GDM1 (cell line): ENCODE data around the gene IDI1.
"Not testable (repeated sequence)": the region's sequence is repeated elsewhere in the genome, so short reads cannot be mapped to it uniquely, and the experiment has no call there.

ENCODE experiments used
- DNase-seq: peaks from one replicate; lab custom pipeline; 2025; lab: John Stamatoyannopoulos, UW

The IDI1 gene

DNA sequence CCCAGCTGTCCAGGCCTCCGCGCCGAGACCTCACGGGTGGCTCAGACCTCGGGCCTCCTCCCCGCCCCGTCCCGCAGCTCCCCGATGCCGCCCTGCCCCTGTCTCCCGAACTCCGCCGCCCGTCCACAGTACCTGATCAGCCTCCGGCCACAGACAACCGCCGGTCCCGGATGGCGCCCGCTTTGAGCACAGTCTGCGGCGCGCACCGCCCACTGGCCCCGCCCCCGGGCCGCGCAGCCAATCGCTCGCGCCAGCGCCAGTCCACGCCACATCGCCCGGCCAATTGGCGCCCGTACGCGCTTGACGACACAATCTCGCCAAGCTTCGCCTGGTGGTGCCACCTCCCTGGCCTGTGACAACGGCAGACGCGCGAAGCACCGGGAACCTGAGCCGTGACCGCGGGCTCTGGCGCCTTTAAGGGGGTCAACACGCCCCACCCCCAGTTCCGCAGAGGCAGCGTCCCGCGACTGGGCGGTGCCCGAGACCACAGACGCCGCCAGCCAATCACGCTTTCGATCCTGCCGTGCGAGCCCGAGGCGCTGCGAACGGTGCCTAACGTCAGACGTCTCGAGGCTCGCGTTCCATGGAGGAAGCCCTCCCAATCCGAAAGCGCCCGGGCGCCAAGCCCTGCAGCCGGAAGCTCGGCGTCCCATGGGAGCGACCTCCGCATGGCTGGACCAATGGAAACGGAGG lies at the start of gene IDI1:
TSS of gene IDI1 (minus strand) at position 388 of the 693 bp plus-strand sequence. CDS start at position 272, 116 bp downstream.
- peak; percentile 100 for DNase-seq

- no peak for DNase-seq
Measured at GRCh38 chr10:1097436-1097835, 48.5 kb upstream of the IDI1 start.

GRCh38 chr10:1096287-1096889 lies 47.5 kb upstream of the IDI1 start:
- DNase-seq, result no peak

DNA sequence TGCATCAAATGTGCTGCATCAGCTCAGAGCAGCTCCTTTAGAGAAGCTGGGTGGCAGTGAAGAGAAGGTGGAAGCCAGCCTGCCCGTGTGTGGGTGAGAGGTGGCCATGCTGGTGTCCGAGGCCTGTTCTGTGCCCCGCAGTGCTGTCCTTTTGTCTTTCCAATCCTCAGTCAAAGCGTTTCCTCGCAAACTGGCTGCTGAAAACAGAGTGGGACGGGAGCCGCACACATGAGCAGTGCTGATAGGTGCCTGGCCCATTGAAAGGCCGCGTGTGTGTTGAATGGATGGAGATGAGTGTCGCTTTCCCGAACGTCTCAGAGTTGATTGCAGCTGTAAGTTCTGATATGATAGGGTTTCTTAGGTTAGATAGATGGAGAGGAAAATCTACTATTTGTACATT lies 46.6 kb upstream of the IDI1 start:
- no peak for DNase-seq

GRCh38 chr10:1094112-1095057 lies 45.5 kb upstream of the IDI1 start:
- DNase-seq, result no peak

- DNase-seq, result no peak
Measured at GRCh38 chr10:1093696-1094095, 44.8 kb upstream of the IDI1 start.

- no peak for DNase-seq
Measured at GRCh38 chr10:1090696-1091095, 41.8 kb upstream of the IDI1 start.

GRCh38 chr10:1089017-1089689 lies 40.2 kb upstream of the IDI1 start:
- no peak for DNase-seq

GRCh38 chr10:1086787-1087186 lies 37.9 kb upstream of the IDI1 start:
- DNase-seq, result no peak

- DNase-seq, result no peak
Measured at GRCh38 chr10:1085258-1085657, 36.3 kb upstream of the IDI1 start.

DNA sequence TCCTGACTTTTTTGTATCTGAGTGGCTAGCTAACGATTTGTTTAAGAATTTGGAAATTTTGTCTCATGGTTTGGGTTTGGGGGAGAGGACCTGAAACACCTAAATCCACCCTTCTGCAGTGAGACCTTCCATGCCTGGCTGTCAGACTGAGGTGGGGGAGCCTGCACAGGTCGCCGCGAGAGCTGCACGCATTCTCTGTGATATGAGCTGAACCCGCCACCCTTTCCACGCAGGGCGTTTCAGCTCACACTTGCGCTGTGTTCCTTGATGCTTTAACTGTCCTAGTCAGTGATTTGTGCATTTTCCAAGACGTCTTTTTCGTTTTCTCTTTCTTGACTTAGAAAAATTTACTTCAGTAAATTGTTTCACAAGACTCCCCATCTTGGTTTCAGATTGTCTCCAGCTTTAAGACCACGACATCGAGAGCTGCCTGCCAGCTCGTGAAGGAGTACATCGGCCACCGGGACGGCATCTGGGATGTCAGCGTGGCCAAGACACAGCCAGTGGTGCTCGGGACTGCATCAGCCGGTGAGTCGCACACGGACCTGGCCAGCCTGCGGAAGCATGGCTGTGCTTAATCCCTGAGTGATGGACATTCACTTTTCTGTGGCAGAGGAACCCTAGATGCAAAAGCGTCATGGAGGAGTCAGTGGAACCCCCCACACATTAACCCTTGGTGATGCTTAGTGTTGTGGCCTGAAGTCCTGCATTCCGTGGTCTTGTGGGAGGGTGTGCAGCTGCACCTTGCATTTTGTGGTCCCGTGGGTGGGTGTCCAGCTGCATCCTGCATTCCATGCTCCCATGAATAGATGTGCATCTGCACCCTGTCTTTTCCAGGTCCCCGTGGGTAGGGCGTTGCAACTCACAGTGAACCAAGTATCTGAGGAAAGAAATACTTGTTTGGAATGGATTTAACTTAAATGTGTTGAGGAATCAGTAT lies 35.4 kb upstream of the IDI1 start:
- DNase-seq, result no peak

GRCh38 chr10:1083581-1083980 lies 34.7 kb upstream of the IDI1 start:
- DNase-seq, result no peak

DNA sequence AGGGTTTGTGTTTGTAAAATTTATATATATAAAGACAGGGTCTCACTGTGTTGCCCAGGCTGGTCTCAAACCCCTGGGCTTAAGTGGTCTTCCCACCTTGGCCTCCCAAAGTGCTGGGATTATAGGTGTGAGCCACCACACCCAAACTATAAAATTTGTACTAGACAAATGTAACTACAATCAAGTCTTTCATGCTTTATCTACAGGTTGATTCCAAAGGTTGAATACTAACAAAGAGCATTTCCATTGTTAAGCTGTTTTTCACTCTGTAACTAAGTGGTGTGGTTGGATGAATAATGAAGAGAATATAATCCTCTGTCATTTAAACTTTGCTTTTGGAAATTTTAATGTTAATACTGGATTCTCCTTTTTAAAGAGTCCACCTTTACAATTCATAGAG lies 29.7 kb upstream of the IDI1 start:
- DNase-seq, result no peak

DNA sequence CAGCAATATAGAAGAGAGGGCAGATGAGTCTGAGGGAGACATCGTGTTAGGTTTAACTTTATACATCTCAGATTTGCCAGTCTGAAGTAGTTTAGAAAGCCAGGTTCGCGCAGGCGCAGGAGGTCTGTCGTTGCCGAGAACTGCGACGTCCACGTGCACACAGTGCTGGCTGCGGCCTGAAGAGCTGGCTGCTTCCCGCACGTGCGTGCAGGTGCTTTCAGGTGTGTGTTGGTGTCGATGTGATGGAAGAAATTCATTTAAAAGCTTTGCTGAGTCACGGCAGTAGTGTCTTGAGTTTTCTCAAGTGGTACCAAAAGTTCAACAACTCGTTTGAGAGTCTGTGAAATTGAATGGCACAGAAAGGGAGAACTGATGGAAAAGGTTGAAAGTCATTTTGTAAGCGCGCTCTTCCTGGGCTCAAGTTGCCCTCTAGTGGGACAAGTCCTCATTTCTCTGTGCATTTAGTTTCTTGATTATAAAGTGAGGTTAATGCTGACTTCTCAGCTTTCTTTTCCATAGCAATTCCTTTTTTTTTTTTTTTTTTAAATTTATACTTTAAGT lies 25.9 kb upstream of the IDI1 start:
- DNase-seq, result no peak

- no peak for DNase-seq
Measured at GRCh38 chr10:1074052-1074747, 25.3 kb upstream of the IDI1 start.

DNA sequence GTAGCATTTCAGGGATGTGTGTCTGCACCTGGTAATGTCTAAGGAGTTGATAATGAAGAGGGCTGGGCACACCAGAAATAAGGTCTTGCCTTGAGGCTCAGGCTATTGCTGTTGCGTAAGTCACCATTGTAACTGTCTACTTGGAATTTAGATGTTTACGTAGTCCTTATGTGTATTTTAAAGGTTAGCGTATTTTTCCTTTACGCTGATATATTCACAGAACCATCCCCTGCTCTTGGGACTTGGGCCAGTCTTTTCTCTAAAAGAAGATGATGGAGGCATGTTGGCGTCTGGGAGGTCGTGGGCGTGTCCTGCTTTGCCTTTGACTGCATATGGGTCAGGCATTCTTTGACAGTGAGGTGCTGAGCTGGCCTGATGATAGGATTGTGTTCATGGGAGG lies 22.0 kb upstream of the IDI1 start:
- no peak for DNase-seq

DNA sequence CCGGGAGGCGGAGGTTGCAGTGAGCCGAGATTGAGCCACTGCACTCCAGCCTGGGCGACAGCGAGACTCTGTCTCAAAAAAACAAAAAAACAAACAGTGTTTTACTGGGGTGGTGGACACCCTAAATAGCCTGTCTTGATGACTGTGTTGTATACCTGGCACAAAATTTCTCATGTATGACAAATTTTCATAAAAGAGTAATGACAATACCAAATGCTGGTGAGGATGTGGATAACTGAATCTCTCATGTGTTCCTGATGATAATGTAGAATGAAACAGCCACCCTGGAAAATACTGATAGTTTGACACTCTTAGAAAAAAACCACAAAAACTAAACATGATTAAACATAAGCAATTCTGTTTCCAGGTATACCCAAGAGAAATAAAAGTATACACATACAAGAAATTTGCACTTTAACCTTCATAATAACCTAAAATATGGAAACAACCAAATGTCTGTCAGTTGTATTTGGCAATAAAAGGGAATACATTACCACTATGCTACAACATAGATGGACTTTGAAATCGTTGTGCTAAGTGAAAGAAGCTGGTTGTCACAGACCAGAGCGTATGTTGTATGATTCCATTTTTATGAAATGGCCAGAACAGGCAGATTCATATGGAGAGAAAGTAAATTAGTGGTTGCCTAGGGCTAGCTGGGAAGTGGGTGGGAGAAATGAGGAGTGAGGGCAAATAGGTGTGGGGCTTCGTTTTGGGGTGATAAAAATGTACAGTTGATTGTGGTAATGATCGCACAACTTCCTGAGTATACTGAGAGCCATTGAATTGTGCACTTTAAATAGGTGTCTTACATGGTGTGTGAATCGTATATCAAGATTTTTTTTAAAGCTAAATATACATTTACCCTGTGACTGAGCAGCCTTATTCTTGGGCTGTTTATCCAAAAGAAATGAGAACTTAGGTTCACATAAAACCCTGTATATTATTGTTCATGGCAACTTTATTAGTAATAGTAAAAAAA lies 19.8 kb upstream of the IDI1 start:
- DNase-seq, result no peak

GRCh38 chr10:1066734-1067133 lies 17.8 kb upstream of the IDI1 start:
- not testable (repeated sequence) for DNase-seq

DNA sequence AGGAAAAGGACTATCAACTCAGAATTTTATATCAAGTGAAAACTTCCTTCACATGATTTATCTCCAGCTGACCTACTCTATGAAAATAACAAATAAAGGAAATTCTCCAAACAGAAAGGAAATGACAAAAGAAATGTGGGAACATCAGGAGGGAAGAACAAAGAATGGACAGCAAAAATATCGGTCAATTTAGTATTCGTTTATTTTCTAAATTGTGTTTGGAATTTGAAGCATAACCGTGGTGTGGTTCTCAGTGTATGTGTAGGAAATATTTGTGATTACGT lies 16.0 kb upstream of the IDI1 start:
- DNase-seq, result no peak
